HG02852 (cell line): ENCODE results near the gene ASTN1.

ENCODE experiments used
- ATAC-seq: cut with Tn5 transposase; IDR thresholded peaks from one replicate; pipeline ENCODE4 v1.9.1; 2021; ENCODE audit warnings: mild to moderate bottlenecking, moderate library complexity; ENCODE audit not compliant: unreplicated experiment

Gene ASTN1

DNA sequence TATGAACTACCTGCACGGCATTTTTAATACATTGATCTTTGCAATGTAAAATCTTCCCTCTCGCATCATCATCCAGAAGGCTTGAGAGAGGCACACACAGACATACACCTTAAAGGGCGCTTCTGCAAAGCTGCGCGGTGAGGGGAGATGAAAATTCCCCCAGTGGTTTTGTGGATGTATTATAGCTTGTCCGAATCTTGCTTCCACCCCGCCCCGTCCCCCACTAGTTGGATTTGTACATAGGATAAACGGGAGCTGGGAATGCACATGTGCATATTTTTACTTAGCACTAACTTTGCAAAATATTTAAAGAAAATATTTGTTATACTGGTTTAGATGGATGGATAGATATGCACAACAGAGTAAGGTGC is 542 bp upstream of the ASTN1 start:
- no peak for ATAC-seq

DNA sequence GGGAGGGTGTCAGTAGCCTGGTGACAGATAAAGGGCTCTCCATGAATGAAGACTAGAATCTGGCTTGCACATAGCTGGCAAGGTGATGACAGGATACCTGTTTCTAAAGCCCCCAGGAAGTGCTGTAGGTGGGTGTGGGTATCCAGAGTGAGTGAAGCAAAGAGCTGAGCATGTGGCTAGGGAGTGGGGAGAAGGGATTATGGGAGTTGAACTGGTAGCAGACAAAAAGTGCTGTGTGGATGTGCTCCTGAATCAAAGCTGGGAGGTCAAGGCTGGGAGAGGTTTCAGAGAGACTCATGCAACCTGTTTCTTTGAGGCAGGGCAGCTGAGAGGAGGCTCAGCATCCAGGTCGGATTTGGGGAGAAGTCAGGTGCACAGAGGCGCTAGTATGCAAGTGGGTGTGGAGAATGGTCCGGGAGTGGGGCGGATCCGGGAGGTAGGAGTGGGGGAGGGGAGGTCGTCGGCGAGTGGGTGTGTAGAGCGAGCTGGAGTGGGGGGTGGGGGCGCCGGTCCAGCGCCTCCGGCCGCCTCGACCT is 600 bp downstream of the ASTN1 start:
- ATAC-seq = no peak

DNA sequence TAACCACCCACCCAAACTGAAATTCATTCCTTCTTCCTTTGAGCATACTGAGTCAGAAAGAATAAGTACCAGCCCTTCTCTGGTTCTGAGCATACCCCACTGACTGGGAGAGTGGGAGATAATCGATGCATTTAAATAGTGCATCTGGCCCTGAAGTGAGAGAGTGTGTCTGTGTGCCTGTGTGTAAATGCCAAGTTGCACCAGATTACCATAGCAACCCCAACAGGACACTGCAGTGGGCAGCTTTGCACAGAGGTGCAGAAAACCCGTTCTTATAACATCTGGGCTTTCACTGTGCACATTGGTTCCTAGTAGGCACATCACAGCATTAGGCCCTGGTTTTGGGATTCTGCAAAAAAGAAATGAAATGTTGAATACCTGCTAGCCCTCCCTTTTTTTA is 2.3 kb downstream of the ASTN1 start:
- no peak for ATAC-seq

DNA sequence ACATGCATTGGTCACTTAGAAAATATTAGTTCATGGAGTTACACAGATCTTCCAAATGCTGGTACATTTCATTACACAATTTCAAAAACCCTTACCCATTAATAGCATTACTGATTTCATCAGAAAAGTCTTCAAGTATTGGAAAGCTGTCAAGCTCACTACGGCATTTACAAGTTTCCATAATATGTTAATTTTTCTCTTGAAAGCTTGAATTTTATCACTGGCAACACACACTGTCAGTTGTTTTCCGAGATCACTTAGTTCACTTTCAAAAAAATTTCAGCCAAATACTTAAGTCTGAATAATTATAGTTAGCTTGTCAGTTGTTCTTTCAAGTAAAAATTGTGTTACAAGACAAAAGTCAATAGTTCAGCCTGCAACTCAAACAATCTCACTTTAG is 18.0 kb downstream of the ASTN1 start:
- no peak for ATAC-seq

DNA sequence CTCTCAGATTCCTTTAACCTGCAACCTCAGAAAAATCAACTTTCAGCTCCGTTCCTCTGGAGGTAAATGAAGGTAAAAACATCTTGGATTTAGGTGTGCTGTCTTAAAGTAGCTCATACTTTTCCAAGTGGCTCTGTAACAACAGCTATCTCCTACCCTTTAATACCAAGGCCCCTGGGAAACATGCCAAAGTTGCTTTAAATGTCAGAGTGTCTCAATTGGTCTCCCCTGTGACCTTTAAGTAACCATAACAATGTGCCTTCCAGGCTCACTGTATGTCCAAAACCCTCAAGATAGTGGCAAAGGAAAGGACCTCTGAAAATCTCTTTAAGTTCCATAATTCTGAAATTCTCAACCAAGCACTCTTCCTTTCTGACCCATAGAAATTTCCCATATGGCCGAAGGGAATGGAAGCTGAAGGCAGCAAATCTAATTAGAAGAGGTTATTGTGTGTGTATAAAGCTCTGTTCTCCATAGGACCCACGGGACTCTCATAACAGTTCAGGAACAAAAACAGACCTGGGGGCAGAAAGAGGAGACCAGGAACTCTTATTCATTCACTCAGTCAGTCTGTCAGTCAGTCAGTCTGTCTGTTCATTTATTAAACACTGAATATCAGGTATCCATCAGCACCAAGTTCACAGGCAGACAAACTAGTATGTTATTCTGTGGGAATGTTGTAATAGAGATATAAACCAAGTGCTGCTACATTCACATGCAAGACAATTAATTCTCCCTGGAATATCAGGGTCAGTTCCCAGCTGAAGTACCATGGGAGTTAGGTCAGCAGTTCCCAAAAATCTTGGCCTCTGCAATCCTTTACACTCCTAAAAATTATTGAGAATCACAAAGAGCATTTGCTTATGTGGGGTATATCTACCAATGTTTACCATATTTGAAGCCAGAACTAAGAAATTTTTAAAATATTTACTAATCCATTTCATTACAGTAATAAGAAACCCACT is 19.1 kb downstream of the ASTN1 start:
- no peak for ATAC-seq

DNA sequence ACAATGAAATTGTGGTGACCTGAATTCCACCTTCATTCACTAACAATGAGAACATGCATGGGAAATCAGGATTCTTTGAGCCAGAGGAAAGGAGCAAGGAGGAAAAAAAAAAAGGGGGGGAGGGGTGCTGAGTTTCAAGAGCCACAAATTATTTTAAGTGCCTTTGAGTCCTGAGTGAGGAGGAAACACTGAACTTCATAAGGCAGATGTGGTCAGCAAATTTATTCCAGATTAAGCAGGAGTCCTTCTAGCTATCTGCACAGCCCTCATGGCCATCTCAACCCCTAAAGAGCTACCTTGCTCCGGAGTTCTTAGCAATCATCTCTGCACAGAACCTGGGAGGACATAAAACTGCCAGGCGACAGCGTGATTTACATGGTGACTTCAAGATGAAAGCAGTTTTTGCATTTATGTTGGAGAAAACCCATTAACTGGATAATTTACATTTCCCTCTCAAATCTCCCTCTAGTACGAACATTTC is 21.7 kb downstream of the ASTN1 start:
- no peak for ATAC-seq

DNA sequence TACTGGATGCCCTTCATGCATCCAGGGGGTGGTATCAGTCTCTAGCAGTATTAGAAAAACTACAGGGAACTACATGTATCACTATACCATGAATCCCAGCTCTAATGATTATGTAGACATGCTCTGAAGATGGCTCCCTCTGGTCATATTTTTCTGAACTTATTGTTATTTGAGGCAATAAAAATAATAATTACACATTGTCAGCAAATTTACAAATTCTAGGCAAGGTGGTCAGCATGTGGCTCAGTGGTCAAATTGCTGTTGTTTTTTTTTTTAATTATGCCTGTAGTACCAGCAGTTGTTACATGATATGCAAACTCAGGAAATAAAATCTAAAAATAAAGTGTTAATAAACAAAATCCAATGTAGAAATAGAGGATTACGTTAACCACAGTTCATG is 22.5 kb downstream of the ASTN1 start:
- ATAC-seq = no peak

DNA sequence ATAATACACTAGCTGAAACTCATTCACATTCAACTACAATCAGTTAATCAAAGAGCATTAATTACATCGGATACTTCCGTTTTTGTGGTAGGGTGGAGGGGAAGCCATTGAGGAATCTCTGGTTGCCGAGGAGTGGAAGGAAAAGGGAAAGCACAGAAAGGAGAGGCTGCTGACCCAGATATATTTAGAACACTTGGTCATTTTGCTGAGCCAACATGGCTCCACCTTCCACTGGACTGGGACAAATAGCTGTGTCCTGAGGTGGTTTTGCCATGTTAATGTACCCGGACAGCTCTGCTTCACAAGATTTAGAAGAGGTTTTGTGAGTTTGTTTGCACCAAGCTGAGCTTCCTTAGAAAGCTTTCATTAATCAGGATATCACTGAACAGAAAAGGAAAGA is 26.2 kb downstream of the ASTN1 start:
- ATAC-seq = no peak

DNA sequence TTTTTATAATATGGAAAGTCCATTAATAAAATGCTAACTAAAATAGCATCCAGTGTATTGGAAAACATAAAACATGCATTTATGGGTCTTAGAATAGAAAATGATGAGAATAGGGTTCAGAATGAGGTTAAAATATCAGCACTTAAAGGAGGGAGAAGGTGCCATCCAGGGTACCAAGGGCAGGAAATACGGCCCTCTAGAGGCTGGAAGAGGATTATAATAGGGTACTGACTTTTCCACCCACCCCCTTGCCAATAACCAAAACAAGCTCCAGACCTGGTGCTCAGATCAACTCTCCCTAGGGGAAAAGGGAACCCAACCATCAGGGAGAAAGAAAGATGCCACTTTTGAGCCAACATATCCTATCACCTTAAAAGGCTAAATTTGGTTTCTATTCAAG is 26.7 kb downstream of the ASTN1 start:
- no peak for ATAC-seq

DNA sequence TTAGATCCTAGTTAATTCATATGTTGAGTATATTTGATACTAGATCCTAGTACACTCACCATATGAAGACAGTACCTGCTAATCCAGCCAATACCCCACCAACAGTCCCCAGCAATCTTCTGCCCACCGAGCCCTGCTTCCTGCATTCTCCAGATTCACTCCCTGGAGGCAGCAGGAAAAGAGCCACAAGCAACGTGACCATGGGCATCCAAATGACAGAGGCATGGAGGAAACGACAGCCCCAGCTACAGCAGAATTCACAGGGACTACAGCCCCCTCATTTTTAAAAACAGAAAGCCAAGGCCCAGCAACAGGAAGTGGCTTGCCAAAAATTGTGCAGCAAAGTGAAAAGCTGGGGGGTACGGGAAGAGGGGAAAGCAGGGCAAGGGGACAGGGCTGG is 29.3 kb downstream of the ASTN1 start:
- ATAC-seq = no peak

DNA sequence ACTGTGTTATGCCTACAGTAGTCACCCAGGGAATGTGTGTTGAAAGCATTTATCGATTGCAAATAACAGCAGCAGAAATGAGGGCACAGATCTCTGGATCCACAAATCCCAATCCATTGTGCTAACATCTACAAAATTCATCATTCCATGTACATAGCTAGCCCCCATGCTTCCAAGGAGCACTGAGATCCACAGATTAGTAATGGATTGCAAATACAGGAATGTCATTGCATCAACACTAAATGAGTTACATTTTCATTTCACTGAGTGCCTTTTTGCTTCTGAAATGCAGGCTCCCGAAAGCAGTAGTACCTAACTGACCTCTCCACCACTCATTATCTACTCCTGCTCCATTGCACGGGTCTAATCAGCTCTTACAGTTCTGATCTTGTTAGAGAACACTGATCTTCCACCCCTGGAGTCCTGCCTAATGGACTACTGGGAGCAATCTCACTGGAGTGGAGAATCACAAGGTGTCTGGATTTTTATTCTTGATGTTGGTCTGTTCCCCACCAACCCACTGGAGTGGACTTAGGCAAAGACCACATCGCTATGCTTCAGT is 30.5 kb downstream of the ASTN1 start:
- no peak for ATAC-seq

DNA sequence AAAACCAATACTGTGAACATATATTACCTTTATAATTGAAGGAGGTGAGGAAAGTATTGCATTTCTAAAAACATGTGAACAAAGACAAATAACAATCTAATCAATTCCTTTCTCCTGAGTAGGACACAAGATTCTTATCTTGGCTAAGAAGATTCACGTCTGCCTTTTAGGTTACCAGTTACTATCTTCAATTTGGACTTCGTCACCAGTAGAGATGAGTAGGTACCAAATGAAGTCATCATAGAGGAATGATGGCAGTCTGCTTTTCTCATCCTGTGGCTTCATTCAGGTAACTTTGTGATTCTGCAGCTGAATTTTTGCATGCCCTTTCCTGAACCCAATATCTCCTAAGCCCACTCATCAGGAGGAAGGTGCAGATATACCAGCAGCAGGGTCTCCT is 32.4 kb downstream of the ASTN1 start:
- ATAC-seq = no peak

DNA sequence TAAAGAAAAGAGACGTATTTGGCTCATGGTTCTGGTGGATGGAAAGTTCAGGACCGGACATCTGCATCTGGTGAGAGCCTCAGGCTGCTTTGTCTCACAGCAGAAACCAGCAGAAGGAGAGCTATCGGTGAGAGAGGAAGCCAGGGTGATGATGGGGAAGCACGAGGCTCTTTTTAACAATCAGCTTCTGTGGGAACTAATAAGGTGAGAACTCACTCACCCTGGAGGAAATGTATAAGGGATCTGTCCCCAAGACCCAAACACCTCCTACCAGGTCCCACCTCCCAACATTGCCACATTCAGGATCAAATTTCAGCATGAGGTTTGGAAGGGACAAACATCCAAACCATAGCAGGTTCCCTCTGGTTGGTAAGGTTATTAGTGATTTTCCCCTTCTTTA is 32.8 kb downstream of the ASTN1 start:
- ATAC-seq = no peak

DNA sequence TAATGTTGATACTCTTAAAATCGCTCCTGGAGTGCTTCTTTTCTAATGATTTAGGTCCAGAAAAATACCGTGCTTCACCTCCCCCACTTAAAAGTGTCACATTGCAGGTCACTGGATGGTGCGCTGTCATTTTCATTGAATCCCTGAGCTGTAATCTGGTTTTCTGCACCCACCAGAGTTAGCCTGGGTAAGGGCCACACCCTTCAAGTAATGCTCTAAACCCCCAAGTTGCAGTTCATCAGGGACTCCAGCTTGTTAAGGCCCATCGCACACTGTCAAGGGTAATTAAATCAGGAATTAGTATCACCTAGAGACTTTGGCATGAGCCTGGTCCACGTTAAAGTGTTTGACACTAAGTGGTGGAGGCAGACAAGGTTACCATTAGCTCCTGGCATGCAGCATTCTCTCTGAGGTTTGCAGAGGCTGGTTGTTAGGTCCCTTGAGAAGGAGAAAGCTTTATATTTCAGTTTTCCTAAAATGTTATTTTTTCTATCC is 34.0 kb downstream of the ASTN1 start:
- no peak for ATAC-seq

DNA sequence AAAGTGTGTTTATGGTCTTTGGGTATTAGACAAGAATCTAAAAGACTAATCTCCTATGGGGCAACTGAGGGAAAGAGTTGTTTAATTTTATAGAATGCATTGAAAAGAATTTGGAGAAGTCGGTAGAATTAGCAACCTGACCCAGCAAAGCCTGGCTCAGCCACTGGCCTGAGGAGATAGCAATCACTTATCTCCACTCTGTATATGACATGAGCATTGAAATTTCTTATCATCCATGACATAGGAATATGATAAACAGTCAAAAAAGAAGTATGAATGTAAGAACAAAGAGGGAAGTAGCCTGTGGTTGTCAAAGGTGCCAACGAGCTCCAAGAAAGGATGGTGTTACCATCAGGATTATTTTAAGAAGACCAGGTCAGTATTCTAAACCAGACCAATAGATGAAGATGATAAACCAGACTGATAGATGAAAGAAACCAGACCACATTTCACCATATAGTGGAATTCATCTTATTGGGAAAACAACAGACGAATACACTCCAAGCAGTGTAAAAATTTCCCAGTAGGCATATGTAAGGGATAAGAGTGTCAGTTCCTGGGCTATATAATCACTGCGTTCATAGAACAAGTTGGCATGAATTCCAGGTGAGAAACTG is 35.7 kb downstream of the ASTN1 start:
- no peak for ATAC-seq

DNA sequence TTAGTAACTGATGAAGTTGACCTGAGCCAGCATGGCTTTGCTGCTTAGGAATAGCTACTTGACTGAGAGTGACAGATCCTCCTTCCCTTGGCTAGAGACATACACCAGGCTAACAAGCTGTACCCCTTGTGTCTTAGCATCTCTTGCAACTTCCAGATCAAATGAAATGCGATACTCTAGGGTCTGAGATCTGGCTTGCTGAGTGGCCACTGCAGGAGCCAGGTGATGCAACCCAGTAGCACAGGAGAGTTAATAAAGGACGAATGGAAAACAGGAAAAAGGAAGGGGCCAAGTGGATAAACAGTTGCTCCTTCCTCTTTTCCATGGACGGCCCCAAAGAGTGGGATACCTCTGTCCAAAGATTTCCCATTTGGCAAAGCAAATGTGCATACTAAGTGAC is 38.2 kb downstream of the ASTN1 start:
- no peak for ATAC-seq

DNA sequence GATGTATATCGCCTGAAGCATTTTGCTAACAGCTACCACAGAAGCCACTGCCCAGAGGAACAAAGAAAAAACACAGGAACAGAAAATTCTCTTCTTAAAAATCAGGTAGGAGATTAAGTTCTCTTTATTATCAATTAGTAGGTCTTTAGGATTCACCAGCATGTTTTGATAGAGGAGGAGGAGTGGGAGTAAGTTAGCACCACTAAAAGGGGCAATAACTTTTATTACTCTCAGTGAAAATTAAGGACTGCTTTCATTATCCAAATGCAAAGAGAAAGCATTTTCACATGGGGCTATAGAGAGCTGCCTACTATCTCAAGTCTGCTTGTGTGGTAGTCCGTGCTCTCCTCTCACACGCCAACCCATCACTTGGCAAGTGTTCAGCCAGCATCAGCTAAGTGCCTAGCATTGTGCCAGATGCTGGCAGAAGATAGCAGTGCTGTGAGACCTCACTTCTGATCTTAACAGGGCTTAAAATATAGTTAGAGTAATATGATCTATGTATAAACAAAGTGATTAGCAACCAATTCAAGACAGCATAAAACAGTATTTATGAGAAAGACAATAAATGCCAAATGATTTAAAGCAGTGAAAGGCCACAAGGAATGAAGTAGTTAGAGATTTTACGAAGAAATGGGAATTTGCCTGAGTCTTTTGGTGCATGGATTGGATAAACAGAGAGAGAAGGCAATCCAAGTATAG is 39.8 kb downstream of the ASTN1 start:
- no peak for ATAC-seq

DNA sequence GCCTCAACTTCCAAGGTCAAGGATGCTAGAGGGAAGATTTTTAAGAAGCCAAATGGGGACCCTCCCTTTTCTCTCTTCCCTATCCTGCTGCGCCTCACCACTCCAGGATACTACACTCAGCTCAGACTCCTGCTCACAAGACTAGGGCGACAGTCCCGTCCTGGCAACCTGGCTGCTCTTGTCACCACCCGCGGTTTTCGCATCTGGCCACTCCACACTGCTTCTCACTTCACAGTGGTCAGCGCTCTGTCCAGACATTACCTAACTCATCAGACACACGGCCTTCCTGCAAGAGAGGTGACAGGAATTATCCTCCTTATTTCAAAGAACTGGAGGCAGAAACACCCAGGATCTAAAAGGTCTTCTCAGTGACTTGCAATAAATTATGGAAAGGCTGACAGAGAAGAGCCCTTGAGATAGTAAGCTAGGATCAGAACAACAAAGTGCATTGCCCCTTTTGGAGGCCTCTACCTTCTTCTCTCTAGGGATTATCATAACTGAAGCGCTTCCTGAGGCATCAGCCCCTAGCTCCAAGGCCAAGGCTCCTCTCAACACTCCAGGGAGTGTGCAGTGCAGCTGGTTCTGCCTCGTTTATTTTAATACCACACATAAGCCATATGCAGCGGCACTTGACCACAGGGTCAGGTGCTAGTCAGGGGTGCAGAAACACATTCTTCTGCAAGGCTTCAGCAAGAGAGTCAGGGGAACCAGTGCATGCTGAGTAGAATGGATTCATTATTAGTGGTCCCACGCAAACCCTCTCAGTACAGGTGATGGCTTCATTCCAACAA is 41.9 kb downstream of the ASTN1 start:
- ATAC-seq = no peak

DNA sequence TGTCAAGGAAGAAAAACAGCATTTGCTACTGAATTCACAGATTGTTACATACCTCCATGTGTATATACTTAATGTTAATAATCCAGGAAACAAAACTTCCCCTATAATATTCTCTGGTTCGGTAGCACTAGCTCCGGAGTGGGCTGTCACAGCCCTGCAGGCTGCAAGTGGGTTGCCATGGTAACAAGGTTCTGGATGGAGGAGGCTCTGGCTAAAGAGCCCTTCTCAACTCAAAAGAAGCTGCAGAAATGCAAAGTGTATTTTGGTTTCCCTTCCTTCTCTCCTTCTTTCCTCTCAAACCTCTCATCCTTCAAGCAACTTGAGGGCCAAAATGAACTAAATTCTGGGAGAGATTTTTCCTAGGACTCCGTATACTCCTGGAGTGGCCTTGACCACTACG is 45.2 kb downstream of the ASTN1 start:
- ATAC-seq = no peak

DNA sequence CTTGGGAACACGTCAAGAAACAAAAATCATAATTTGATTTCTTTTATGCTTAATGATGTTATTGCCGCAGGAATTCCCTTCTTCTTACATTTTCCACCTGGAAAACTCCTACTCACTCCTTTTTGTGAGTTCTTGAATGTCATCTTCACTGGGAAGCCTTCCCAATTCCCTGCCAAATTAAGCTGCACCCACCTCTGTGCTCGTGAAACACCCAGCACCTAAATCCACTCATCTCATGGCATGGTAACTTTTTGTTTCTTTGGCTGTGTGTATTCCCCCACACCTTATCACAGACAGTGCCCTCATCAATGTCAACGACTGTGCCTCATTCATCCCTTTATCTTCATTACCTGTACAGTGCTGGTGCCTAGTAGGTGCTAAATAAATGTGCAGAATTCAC is 45.6 kb downstream of the ASTN1 start:
- no peak for ATAC-seq
